NCI-H187 (cell line): ENCODE results near the gene OR51T1.

Experiments used
- DNase-seq, 2 experiments: peaks; one replicate each; lab custom pipeline; 2025; lab: John Stamatoyannopoulos, UW

Gene OR51T1

DNA sequence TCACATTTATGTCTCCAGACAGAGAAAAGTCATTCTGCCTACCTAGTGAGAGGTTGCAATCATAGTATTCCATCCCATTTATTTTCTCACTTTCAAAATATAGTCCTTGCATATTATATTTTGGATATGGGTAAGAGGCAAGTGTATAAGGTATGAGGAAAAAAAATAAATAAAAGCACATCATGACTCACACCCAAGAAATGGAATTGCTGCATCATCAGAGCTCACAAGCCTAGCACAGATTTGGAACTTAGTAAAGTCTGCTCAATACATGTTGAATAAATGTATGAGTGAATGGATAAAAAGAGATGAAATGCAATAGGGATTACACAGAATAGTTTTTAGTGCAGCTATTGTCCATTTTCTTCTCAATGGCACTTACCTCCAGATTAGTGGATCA is 44.9 kb downstream of the OR51T1 start:
- DNase-seq, result no peak
